ENCODE results near the gene FAM81A. TPM values are rescaled to one million over a fixed set of nuclear protein-coding genes. Genes with fewer than 3 reads are reported as not detected.
A peak's percentile ranks its signal among the peaks of the same experiment; 100 is the strongest.
"Not testable (repeated sequence)": the region's sequence is repeated elsewhere in the genome, so short reads cannot be mapped to it uniquely, and the experiment has no call there.

The FAM81A gene
- total RNA-seq, 1 donor = 0.94 TPM

GRCh38 chr15:59410391-59410896 lies 27.5 kb upstream of the FAM81A start:
- H3K4me1 ChIP-seq (ENCODE audit: insufficient read depth, low read length) = peaks cover 83% of the 10 kb centered on the region
- no peak overlapping the region for H3K4me3 ChIP-seq (ENCODE audit: low read length)
- H3K9me3 ChIP-seq (ENCODE audit: low read depth, low read length) = no peaks in the 10 kb centered on the region
- no peaks in the 10 kb centered on the region for H3K27me3 ChIP-seq (ENCODE audit: insufficient read depth, low read length)

GRCh38 chr15:59413577-59413976 lies 24.4 kb upstream of the FAM81A start:
- Histone ChIP-seq H3K4me1 (ENCODE audit: insufficient read depth, low read length) (peaks cover 55% of the 10 kb centered on the region), H3K27me3 (ENCODE audit: insufficient read depth, low read length) (no peaks in the 10 kb centered on the region), H3K4me3 (ENCODE audit: low read length) (no peak overlapping the region), H3K9me3 (ENCODE audit: low read depth, low read length) (no peaks in the 10 kb centered on the region)

- Histone ChIP-seq H3K4me1 (ENCODE audit: insufficient read depth, low read length) (peaks cover 45% of the 10 kb centered on the region), H3K9me3 (ENCODE audit: low read depth, low read length) (no peaks in the 10 kb centered on the region), H3K4me3 (ENCODE audit: low read length) (no peak overlapping the region), H3K27me3 (ENCODE audit: insufficient read depth, low read length) (no peaks in the 10 kb centered on the region)
Observed at GRCh38 chr15:59416816-59417215, 21.2 kb upstream of the FAM81A start.

- H3K4me1 ChIP-seq (ENCODE audit: insufficient read depth, low read length) = peaks cover 25% of the 10 kb centered on the region
- no peaks in the 10 kb centered on the region for H3K27me3 ChIP-seq (ENCODE audit: insufficient read depth, low read length)
- no peaks in the 10 kb centered on the region for H3K9me3 ChIP-seq (ENCODE audit: low read depth, low read length)
- H3K4me3 ChIP-seq (ENCODE audit: low read length) = no peak overlapping the region
Observed at GRCh38 chr15:59419170-59419569, 18.8 kb upstream of the FAM81A start.

- H3K9me3 ChIP-seq (ENCODE audit: low read depth, low read length) = no peaks in the 10 kb centered on the region
- H3K4me1 ChIP-seq (ENCODE audit: insufficient read depth, low read length) = peaks cover 25% of the 10 kb centered on the region
- H3K4me3 ChIP-seq (ENCODE audit: low read length) = no peak overlapping the region
- no peaks in the 10 kb centered on the region for H3K27me3 ChIP-seq (ENCODE audit: insufficient read depth, low read length)
Observed at GRCh38 chr15:59420108-59420507, 17.9 kb upstream of the FAM81A start.

- Histone ChIP-seq H3K27me3 (ENCODE audit: insufficient read depth, low read length) (no peaks in the 10 kb centered on the region), H3K9me3 (ENCODE audit: low read depth, low read length) (no peaks in the 10 kb centered on the region), H3K4me3 (ENCODE audit: low read length) (no peak overlapping the region), H3K4me1 (ENCODE audit: insufficient read depth, low read length) (peaks cover 25% of the 10 kb centered on the region)
Observed at GRCh38 chr15:59420986-59421618, 16.9 kb upstream of the FAM81A start.

GRCh38 chr15:59424616-59425015 lies 13.4 kb upstream of the FAM81A start:
- no peak overlapping the region for H3K4me3 ChIP-seq (ENCODE audit: low read length)
- H3K4me1 ChIP-seq (ENCODE audit: insufficient read depth, low read length) = peaks cover 11% of the 10 kb centered on the region
- H3K9me3 ChIP-seq (ENCODE audit: low read depth, low read length) = no peaks in the 10 kb centered on the region
- no peaks in the 10 kb centered on the region for H3K27me3 ChIP-seq (ENCODE audit: insufficient read depth, low read length)

GRCh38 chr15:59428898-59429297 lies 9.1 kb upstream of the FAM81A start:
- not testable (repeated sequence) for H3K9me3 ChIP-seq (ENCODE audit: low read depth, low read length); H3K27me3 ChIP-seq (ENCODE audit: insufficient read depth, low read length); H3K4me3 ChIP-seq (ENCODE audit: low read length)
- H3K4me1 ChIP-seq (ENCODE audit: insufficient read depth, low read length) = peaks cover 10% of the 10 kb centered on the region

- Histone ChIP-seq H3K9me3 (ENCODE audit: low read depth, low read length) (no peaks in the 10 kb centered on the region), H3K4me1 (ENCODE audit: insufficient read depth, low read length) (peaks cover 16% of the 10 kb centered on the region), H3K4me3 (ENCODE audit: low read length) (no peak overlapping the region), H3K27me3 (ENCODE audit: insufficient read depth, low read length) (peaks cover 29% of the 10 kb centered on the region)
Observed at GRCh38 chr15:59432389-59432788, 5.6 kb upstream of the FAM81A start.

GRCh38 chr15:59434481-59434880 lies 3.5 kb upstream of the FAM81A start:
- peaks cover 27% of the 10 kb centered on the region for H3K4me1 ChIP-seq (ENCODE audit: insufficient read depth, low read length)
- peaks cover 43% of the 10 kb centered on the region for H3K27me3 ChIP-seq (ENCODE audit: insufficient read depth, low read length)
- no peak overlapping the region for H3K4me3 ChIP-seq (ENCODE audit: low read length)
- H3K9me3 ChIP-seq (ENCODE audit: low read depth, low read length) = no peaks in the 10 kb centered on the region

GRCh38 chr15:59436774-59437141 lies 1.2 kb upstream of the FAM81A start:
- Histone ChIP-seq H3K4me3 (ENCODE audit: low read length) (no peak overlapping the region), H3K4me1 (ENCODE audit: insufficient read depth, low read length) (peaks cover 17% of the 10 kb centered on the region), H3K9me3 (ENCODE audit: low read depth, low read length) (no peaks in the 10 kb centered on the region), H3K27me3 (ENCODE audit: insufficient read depth, low read length) (peaks cover 43% of the 10 kb centered on the region)

- H3K27me3 ChIP-seq (ENCODE audit: insufficient read depth, low read length) = peaks cover 42% of the 10 kb centered on the region
- peaks cover 17% of the 10 kb centered on the region for H3K4me1 ChIP-seq (ENCODE audit: insufficient read depth, low read length)
- H3K9me3 ChIP-seq (ENCODE audit: low read depth, low read length) = no peaks in the 10 kb centered on the region
- H3K4me3 ChIP-seq (ENCODE audit: low read length) = peak overlapping the region; percentile 35
Observed at GRCh38 chr15:59437142-59437816, 707 bp upstream of the FAM81A start.

- H3K27me3 ChIP-seq (ENCODE audit: insufficient read depth, low read length) = peaks cover 37% of the 10 kb centered on the region
- peak overlapping the region; percentile 28 for H3K4me3 ChIP-seq (ENCODE audit: low read length)
- peaks cover 17% of the 10 kb centered on the region for H3K4me1 ChIP-seq (ENCODE audit: insufficient read depth, low read length)
- H3K9me3 ChIP-seq (ENCODE audit: low read depth, low read length) = no peaks in the 10 kb centered on the region
Observed at GRCh38 chr15:59438625-59439290, 772 bp downstream of the FAM81A start.

GRCh38 chr15:59439576-59439975 lies 1.6 kb downstream of the FAM81A start:
- Histone ChIP-seq H3K27me3 (ENCODE audit: insufficient read depth, low read length) (peaks cover 33% of the 10 kb centered on the region), H3K9me3 (ENCODE audit: low read depth, low read length) (no peaks in the 10 kb centered on the region), H3K4me3 (ENCODE audit: low read length) (no peak overlapping the region), H3K4me1 (ENCODE audit: insufficient read depth, low read length) (peaks cover 17% of the 10 kb centered on the region)

- peaks cover 17% of the 10 kb centered on the region for H3K4me1 ChIP-seq (ENCODE audit: insufficient read depth, low read length)
- no peak overlapping the region for H3K4me3 ChIP-seq (ENCODE audit: low read length)
- H3K9me3 ChIP-seq (ENCODE audit: low read depth, low read length) = no peaks in the 10 kb centered on the region
- H3K27me3 ChIP-seq (ENCODE audit: insufficient read depth, low read length) = peaks cover 7% of the 10 kb centered on the region
Observed at GRCh38 chr15:59443341-59444072, 5.5 kb downstream of the FAM81A start.

Measured in mononuclear cell (primary cell).